CD4-positive, alpha-beta T cell (primary cell): ENCODE results near the gene CROT. TPM values are rescaled to one million over a fixed set of nuclear protein-coding genes. Genes with fewer than 3 reads are reported as not detected.

Source experiments
- ATAC-seq: fragments of 200-7000 bp; cut with Tn5 transposase; one replicate; pipeline ENCODE4 v1.10.0; 2022; ENCODE audit warnings: mild to moderate bottlenecking; ENCODE audit not compliant: poor library complexity
- CTCF ChIA-PET: fragments of 350-600 bp; sonication (Branson Sonifier 250); formaldehyde crosslinking; loops from one replicate; lab custom pipeline; 2021; ENCODE audit warnings: antibody characterized with exemption, inconsistent platforms; lab: Charles Lee
- POLR2A ChIA-PET: fragments of 350-600 bp; sonication (Branson Sonifier 250); formaldehyde crosslinking; loops from one replicate; lab custom pipeline; 2021; ENCODE audit warnings: antibody characterized with exemption, inconsistent platforms; lab: Charles Lee
- DNase-seq, 14 experiments: peaks; one replicate each; pipeline ENCODE4 v3.0.0-alpha.2; 2013 to 2020; ENCODE audit warnings: mixed read lengths in 2 of 14
- H3K27ac ChIP-seq, 2 donors: one replicate each; pipeline versions ENCODE4 v1.5.1 to v1.7.0; 2013; ENCODE audit warnings: low read length in 2 of 2, low read depth in 1 of 2, mild to moderate bottlenecking in 1 of 2
- H3K27me3 ChIP-seq, 2 experiments: 1 replicate in 1 of 2; 2 replicates in 1 of 2; pipeline versions ENCODE4 v1.6.1 to v1.7.0; 2013; ENCODE audit warnings: low read length in 2 of 2, control low read depth in 1 of 2, mild to moderate bottlenecking in 1 of 2, moderate library complexity in 1 of 2; ENCODE audit not compliant: insufficient read depth in 2 of 2, control insufficient read depth in 1 of 2
- H3K36me3 ChIP-seq: one replicate; pipeline ENCODE4 v1.6.1; 2013; ENCODE audit warnings: low read length, control low read depth; ENCODE audit not compliant: insufficient read depth
- H3K4me1 ChIP-seq: one replicate; pipeline ENCODE4 v1.6.1; 2013; ENCODE audit warnings: low read length, control low read depth; ENCODE audit not compliant: insufficient read depth
- H3K4me3 ChIP-seq: one replicate; pipeline ENCODE4 v1.5.1; 2013; ENCODE audit warnings: mild to moderate bottlenecking, low read length, moderate library complexity
- H3K9me3 ChIP-seq, 2 experiments: 1 replicate in 1 of 2; 2 replicates in 1 of 2; pipeline versions ENCODE4 v1.6.1 to v1.7.0; 2013; ENCODE audit warnings: low read length in 2 of 2, mild to moderate bottlenecking in 2 of 2, control low read depth in 1 of 2, moderate library complexity in 1 of 2; ENCODE audit not compliant: control insufficient read depth in 1 of 2, insufficient read depth in 1 of 2
- H3K27ac Mint-ChIP-seq: one replicate; pipeline ENCODE4 v1.8.0; 2020; ENCODE audit warnings: mixed read lengths
- H3K27me3 Mint-ChIP-seq: one replicate; pipeline ENCODE4 v1.8.0; 2021; ENCODE audit warnings: mixed read lengths
- H3K36me3 Mint-ChIP-seq: one replicate; pipeline ENCODE4 v1.8.0; 2021; ENCODE audit warnings: low read depth, mixed read lengths
- H3K4me1 Mint-ChIP-seq: one replicate; pipeline ENCODE4 v1.8.0; 2021; ENCODE audit warnings: low read depth, mixed read lengths
- H3K4me3 Mint-ChIP-seq: one replicate; pipeline ENCODE4 v1.8.0; 2020; ENCODE audit warnings: mild to moderate bottlenecking, mixed read lengths
- H3K9me3 Mint-ChIP-seq: one replicate; pipeline ENCODE4 v1.8.0; 2020; ENCODE audit warnings: mixed read lengths
- intact Hi-C, 2 experiments: fragments of 100-400 bp; cut with DNase I in 1 of 2; cut with micrococcal nuclease in 1 of 2; formaldehyde crosslinking; loops; one replicate each; pipeline versions ENCODE4 v1.15.1 to v1.9.0; 2023 to 2025; cut with DNase I, micrococcal nuclease
- total RNA-seq, 174 experiments: library from RNA in 2 of 174; stranded (reverse) in 2 of 174; gene quantifications; one replicate each; pipeline ENCODE4 v1.2.3 and lab custom pipeline; 2021 to 2026
- TF ChIP-seq, protein P1 (sequence below): fragments of 200-600 bp; IDR thresholded peaks from one replicate; pipeline ENCODE4 v1.8.0; 2022; ENCODE audit warnings: antibody characterized with exemption, mild to moderate bottlenecking

CROT gene
- total RNA-seq, 2 experiments from 2014 or later: 8.5 to 8.6 TPM

DNA sequence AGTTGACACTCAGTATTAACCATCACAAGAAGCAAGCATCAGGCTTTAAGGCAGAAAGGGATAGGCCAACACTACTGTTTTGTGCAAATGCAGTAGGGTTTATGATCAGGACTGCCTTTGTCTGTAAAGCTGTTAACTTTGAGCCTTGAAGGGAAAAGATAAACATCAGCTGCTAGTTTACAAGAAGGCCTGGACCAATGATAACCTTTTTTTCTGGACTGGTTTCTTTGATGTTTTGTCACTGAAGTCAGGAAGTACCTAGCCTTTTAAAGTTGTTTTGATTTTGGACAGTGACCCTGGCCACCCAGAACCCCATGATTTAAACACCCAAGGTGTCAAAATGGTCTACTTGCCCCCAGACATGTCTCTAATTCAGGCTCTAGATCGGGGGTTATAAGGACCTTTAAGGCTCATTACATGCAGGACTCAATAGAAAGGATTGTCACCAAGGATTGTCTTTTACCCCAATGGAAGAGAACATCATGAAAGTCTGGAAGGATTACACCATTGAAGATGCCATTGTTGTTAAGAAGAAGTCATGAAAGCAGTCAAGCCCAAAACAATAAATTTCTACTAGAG lies 50.1 kb downstream of the CROT start:
- no peak overlapping the region for H3K4me3 ChIP-seq
- no peak for ATAC-seq
- Mint-ChIP-seq H3K4me3 (no peak overlapping the region), H3K9me3 (no peaks in the 10 kb centered on the region), H3K36me3 (peaks cover 59% of the 10 kb centered on the region), H3K27me3 (no peaks in the 10 kb centered on the region), H3K27ac (no peak overlapping the region), H3K4me1 (no peaks in the 10 kb centered on the region)
- no peaks in the 10 kb centered on the region for H3K4me1 ChIP-seq
- TF ChIP-seq, protein P1, sequence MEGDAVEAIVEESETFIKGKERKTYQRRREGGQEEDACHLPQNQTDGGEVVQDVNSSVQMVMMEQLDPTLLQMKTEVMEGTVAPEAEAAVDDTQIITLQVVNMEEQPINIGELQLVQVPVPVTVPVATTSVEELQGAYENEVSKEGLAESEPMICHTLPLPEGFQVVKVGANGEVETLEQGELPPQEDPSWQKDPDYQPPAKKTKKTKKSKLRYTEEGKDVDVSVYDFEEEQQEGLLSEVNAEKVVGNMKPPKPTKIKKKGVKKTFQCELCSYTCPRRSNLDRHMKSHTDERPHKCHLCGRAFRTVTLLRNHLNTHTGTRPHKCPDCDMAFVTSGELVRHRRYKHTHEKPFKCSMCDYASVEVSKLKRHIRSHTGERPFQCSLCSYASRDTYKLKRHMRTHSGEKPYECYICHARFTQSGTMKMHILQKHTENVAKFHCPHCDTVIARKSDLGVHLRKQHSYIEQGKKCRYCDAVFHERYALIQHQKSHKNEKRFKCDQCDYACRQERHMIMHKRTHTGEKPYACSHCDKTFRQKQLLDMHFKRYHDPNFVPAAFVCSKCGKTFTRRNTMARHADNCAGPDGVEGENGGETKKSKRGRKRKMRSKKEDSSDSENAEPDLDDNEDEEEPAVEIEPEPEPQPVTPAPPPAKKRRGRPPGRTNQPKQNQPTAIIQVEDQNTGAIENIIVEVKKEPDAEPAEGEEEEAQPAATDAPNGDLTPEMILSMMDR: no peak
- no peaks in the 10 kb centered on the region for H3K9me3 ChIP-seq
- ChIA-PET CTCF (no interaction called here), POLR2A (no interaction called here)
- no peaks in the 10 kb centered on the region for H3K27me3 ChIP-seq
- peaks cover 15% of the 10 kb centered on the region for H3K36me3 ChIP-seq
- no peak for DNase-seq
- intact Hi-C loops: no loop called here
- no peak overlapping the region for H3K27ac ChIP-seq

DNA sequence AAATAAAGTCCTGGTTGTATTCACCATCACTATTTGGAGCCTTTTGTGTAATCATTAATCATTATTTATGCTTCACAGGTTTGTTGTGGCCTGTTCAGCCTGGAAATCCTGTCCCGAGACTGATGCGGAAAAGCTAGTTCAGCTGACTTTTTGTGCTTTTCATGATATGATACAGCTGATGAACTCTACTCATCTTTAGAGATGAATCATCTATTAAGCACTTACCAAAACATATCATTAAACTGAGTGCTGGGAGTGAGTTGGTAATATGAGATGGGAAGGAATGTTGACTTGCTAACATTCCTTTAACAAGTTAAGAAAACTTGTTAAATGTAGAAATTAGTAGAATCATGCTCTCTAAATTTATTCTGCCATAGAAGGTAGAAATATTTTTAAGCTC lies 53.0 kb downstream of the CROT start:
- H3K27ac Mint-ChIP-seq: no peak overlapping the region
- H3K27ac ChIP-seq: no peak overlapping the region
- intact Hi-C loops: no loop called here
- H3K27me3 Mint-ChIP-seq: no peaks in the 10 kb centered on the region
- no peaks in the 10 kb centered on the region for H3K9me3 Mint-ChIP-seq
- H3K4me1 Mint-ChIP-seq: no peaks in the 10 kb centered on the region
- peaks cover 33% of the 10 kb centered on the region for H3K36me3 Mint-ChIP-seq
- ChIA-PET POLR2A (interaction anchor here (0.9 kb wide), 1 partner anchor 29 kb away, joined by 3 read pairs; no protein-coding TSS in a partner anchor), CTCF (no interaction called here)
- ATAC-seq: no peak
- H3K9me3 ChIP-seq: no peaks in the 10 kb centered on the region
- no peaks in the 10 kb centered on the region for H3K4me1 ChIP-seq
- peaks cover 4% of the 10 kb centered on the region for H3K36me3 ChIP-seq
- no peak overlapping the region for H3K4me3 ChIP-seq
- H3K27me3 ChIP-seq: no peaks in the 10 kb centered on the region
- no peak for DNase-seq
- TF ChIP-seq, protein P1: no peak
- H3K4me3 Mint-ChIP-seq: no peak overlapping the region

DNA sequence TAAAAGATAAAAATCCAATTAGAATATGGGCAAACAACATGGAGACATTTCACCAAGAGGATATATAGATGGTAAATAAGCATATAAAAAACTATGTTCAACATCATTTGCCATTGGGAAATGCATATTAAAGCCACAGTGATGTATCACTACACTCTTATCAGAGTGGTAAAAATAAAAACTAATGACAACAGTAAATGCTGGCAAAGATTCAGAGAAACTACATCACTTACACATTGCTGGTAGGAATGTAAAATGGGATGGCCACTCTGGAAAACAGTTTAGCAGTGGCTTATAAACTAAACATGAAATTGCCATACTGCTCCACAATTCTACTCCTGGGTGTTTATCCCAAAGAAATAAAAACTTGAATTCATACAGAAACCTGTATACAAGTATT lies 59.2 kb downstream of the CROT start:
- no peaks in the 10 kb centered on the region for H3K27me3 Mint-ChIP-seq
- H3K36me3 Mint-ChIP-seq: no peaks in the 10 kb centered on the region
- Histone ChIP-seq H3K4me1 (no peaks in the 10 kb centered on the region), H3K27ac (no peak overlapping the region), H3K36me3 (no peaks in the 10 kb centered on the region), H3K27me3 (no peaks in the 10 kb centered on the region), H3K9me3 (no peaks in the 10 kb centered on the region), H3K4me3 (no peak overlapping the region)
- POLR2A ChIA-PET: interaction anchor here (1.3 kb wide), 1 partner anchor 185 kb away, joined by 3 read pairs; the partner anchor contains the start of gene TMEM243
- intact Hi-C loops: no loop called here
- H3K4me3 Mint-ChIP-seq: no peak overlapping the region
- no peak overlapping the region for H3K27ac Mint-ChIP-seq
- TF ChIP-seq, protein P1: no peak
- CTCF ChIA-PET: interaction anchor here (0.7 to 1.8 kb wide), 2 partner anchors 12 to 92 kb away, joined by 3 to 4 read pairs; no protein-coding TSS in a partner anchor
- no peaks in the 10 kb centered on the region for H3K4me1 Mint-ChIP-seq
- no peaks in the 10 kb centered on the region for H3K9me3 Mint-ChIP-seq
- DNase-seq (no peak), ATAC-seq (no peak)
